ENCODE measurements around the gene GALK2.

GALK2 gene

DNA sequence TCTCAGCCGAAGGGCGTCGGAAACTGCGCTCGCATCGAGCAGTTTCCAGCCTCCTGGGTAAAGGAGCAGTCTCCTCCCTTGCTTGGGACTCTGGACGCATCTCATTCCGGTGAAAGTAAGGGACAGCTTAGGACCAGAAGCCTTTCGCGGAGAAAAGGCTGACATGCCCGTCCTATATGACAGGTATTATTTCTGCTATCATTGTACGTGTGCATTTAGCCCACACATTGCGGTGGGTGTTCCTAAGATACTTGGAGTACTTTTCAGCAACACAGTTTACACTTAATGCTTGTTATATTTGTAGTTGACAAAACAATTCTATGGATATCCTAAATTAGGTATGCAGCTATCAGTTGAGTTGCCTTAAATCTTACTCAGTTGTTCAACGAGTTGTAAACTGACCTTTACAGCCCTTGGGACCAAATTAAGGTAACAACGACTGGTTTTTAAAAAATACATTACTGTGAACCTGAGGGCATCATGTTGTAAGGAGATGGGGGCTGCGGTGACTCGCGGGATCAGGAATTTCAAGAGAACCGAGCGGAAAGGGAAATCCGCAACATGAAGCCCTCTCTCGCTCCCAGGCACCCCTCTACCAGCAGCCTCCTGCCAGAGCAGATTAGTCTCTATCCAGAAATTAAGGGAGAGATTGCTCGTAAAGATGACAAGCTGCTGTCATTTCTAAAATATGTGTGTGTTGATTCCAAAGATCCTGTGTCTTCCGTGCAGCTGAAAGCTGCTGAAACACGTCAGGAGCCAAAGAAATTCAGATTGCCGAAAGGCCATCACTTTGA is 14.0 kb upstream of the GALK2 start:
- ATAC-seq, result peak; percentile 38
- no peak for TF ChIP-seq ZFP30 (CRISPR knock-in tag; IDR thresholded peaks at IDR 0.05)
- no peak for TF ChIP-seq ARNTL (CRISPR knock-in tag; IDR thresholded peaks at IDR 0.05; ENCODE audit: borderline replicate concordance, low read depth)

DNA sequence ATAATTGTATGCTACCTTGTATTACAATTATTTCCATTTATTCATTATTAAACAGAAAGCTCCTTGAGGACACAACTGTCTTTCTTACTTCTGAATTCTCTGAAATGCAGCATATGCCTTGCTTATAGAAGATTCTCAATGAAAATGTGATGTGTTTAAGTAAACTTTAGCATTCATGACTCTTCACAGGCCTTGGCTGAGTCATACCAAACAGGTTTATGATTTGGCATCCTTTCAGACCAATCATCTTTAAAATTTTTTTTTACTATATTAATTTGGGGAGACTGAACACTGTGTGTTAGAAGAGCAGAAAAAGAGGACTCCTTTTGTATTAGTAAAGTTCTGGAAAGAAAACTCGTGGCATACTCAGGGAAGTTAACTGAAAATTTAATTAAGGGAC is 6.4 kb upstream of the GALK2 start:
- ATAC-seq, result no peak
- TF ChIP-seq ISL1 (CRISPR knock-in tag; IDR thresholded peaks at IDR 0.05), result no peak
- no peak for TF ChIP-seq CSDC2 (CRISPR knock-in tag; IDR thresholded peaks at IDR 0.05)
- TF ChIP-seq, protein P1, sequence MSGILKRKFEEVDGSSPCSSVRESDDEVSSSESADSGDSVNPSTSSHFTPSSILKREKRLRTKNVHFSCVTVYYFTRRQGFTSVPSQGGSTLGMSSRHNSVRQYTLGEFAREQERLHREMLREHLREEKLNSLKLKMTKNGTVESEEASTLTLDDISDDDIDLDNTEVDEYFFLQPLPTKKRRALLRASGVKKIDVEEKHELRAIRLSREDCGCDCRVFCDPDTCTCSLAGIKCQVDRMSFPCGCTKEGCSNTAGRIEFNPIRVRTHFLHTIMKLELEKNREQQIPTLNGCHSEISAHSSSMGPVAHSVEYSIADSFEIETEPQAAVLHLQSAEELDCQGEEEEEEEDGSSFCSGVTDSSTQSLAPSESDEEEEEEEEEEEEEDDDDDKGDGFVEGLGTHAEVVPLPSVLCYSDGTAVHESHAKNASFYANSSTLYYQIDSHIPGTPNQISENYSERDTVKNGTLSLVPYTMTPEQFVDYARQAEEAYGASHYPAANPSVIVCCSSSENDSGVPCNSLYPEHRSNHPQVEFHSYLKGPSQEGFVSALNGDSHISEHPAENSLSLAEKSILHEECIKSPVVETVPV (CRISPR knock-in tag; IDR thresholded peaks at IDR 0.05), result no peak
- TF ChIP-seq ZFP3 (CRISPR knock-in tag; IDR thresholded peaks at IDR 0.05), result no peak
- no peak for TF ChIP-seq ZNF8 (CRISPR knock-in tag; IDR thresholded peaks at IDR 0.05)
- no peak for TF ChIP-seq ZFP30 (CRISPR knock-in tag; IDR thresholded peaks at IDR 0.05)
- no peak for TF ChIP-seq SNAI2 (CRISPR knock-in tag; IDR thresholded peaks at IDR 0.05)
- TF ChIP-seq TCF4 (CRISPR knock-in tag; IDR thresholded peaks at IDR 0.05; ENCODE audit: borderline replicate concordance), result no peak
- TF ChIP-seq, protein P2, sequence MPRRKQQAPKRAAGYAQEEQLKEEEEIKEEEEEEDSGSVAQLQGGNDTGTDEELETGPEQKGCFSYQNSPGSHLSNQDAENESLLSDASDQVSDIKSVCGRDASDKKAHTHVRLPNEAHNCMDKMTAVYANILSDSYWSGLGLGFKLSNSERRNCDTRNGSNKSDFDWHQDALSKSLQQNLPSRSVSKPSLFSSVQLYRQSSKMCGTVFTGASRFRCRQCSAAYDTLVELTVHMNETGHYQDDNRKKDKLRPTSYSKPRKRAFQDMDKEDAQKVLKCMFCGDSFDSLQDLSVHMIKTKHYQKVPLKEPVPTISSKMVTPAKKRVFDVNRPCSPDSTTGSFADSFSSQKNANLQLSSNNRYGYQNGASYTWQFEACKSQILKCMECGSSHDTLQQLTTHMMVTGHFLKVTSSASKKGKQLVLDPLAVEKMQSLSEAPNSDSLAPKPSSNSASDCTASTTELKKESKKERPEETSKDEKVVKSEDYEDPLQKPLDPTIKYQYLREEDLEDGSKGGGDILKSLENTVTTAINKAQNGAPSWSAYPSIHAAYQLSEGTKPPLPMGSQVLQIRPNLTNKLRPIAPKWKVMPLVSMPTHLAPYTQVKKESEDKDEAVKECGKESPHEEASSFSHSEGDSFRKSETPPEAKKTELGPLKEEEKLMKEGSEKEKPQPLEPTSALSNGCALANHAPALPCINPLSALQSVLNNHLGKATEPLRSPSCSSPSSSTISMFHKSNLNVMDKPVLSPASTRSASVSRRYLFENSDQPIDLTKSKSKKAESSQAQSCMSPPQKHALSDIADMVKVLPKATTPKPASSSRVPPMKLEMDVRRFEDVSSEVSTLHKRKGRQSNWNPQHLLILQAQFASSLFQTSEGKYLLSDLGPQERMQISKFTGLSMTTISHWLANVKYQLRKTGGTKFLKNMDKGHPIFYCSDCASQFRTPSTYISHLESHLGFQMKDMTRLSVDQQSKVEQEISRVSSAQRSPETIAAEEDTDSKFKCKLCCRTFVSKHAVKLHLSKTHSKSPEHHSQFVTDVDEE (CRISPR knock-in tag; IDR thresholded peaks at IDR 0.05), result no peak
- TF ChIP-seq RARB (CRISPR knock-in tag; IDR thresholded peaks at IDR 0.05), result no peak
- TF ChIP-seq ZNF565 (CRISPR knock-in tag; conservative IDR thresholded peaks at IDR 0.05; ENCODE audit: low read depth), result no peak
- TF ChIP-seq, protein P3, sequence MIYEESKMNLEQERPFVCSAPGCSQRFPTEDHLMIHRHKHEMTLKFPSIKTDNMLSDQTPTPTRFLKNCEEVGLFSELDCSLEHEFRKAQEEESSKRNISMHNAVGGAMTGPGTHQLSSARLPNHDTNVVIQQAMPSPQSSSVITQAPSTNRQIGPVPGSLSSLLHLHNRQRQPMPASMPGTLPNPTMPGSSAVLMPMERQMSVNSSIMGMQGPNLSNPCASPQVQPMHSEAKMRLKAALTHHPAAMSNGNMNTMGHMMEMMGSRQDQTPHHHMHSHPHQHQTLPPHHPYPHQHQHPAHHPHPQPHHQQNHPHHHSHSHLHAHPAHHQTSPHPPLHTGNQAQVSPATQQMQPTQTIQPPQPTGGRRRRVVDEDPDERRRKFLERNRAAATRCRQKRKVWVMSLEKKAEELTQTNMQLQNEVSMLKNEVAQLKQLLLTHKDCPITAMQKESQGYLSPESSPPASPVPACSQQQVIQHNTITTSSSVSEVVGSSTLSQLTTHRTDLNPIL (CRISPR knock-in tag; IDR thresholded peaks at IDR 0.05; ENCODE audit: low read depth), result no peak
- TF ChIP-seq ZC3H10 (CRISPR knock-in tag; IDR thresholded peaks at IDR 0.05), result no peak
- no peak for TF ChIP-seq ARNTL (CRISPR knock-in tag; IDR thresholded peaks at IDR 0.05; ENCODE audit: borderline replicate concordance, low read depth)
- no peak for TF ChIP-seq PPARA (CRISPR knock-in tag; IDR thresholded peaks at IDR 0.05; ENCODE audit: borderline replicate concordance)
- no peak for TF ChIP-seq BACH2 (CRISPR knock-in tag; IDR thresholded peaks at IDR 0.05; ENCODE audit: borderline replicate concordance)
- TF ChIP-seq, protein P4, sequence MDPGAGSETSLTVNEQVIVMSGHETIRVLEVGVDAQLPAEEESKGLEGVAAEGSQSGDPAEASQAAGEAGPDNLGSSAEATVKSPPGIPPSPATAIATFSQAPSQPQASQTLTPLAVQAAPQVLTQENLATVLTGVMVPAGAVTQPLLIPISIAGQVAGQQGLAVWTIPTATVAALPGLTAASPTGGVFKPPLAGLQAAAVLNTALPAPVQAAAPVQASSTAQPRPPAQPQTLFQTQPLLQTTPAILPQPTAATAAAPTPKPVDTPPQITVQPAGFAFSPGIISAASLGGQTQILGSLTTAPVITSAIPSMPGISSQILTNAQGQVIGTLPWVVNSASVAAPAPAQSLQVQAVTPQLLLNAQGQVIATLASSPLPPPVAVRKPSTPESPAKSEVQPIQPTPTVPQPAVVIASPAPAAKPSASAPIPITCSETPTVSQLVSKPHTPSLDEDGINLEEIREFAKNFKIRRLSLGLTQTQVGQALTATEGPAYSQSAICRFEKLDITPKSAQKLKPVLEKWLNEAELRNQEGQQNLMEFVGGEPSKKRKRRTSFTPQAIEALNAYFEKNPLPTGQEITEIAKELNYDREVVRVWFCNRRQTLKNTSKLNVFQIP (CRISPR knock-in tag; IDR thresholded peaks at IDR 0.05; ENCODE audit: borderline replicate concordance, low read depth), result no peak

DNA sequence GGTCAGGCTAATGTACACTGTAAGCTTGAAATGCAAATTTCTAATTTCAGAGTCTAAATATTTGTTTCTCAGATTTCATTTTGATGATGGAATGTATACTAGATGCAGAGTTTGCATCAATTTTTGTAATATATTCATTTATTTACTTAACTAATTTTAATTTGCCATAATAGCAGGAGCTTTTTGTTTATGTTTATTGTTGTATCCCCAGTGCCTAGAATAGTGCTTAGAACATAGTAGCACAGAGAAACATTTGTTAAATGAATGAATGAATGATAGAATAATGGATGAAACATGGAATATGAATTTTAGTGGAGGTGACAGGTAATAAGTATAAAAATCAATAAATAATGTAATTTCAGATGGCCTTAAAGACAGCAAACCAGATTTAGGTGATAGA is 5.2 kb upstream of the GALK2 start:
- ATAC-seq, result no peak
- TF ChIP-seq, protein P4 (CRISPR knock-in tag; IDR thresholded peaks at IDR 0.05; ENCODE audit: borderline replicate concordance, low read depth), result no peak
- TF ChIP-seq BACH2 (CRISPR knock-in tag; IDR thresholded peaks at IDR 0.05; ENCODE audit: borderline replicate concordance) (no peak), PPARA (CRISPR knock-in tag; IDR thresholded peaks at IDR 0.05; ENCODE audit: borderline replicate concordance) (no peak), TOX (CRISPR knock-in tag; IDR thresholded peaks at IDR 0.05; ENCODE audit: borderline replicate concordance) (no peak)

DNA sequence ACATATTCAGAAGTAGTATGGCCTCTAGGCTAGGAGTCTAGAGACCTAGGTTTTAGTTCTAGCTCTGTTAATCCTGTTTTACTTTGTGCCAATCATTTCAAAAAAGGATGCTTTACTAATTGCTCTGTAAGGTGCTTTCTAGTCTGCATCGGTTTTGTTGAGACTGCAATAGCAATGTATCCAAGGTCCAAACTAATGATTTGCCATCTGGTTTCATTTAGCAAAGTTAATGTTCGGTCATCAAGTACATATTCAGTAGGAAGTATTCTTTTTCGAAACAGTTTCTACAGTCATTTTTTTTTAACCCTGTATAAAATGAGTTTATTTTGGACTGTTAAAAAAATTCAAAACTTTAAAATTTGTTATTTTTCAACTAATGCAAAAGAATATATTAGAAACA is 2.0 kb upstream of the GALK2 start:
- ATAC-seq, result no peak
- TF ChIP-seq, protein P1 (CRISPR knock-in tag; IDR thresholded peaks at IDR 0.05), result no peak
- TF ChIP-seq ZFP30 (CRISPR knock-in tag; IDR thresholded peaks at IDR 0.05) (no peak), TOX (CRISPR knock-in tag; IDR thresholded peaks at IDR 0.05; ENCODE audit: borderline replicate concordance) (no peak), ZNF565 (CRISPR knock-in tag; conservative IDR thresholded peaks at IDR 0.05; ENCODE audit: low read depth) (no peak)
- TF ChIP-seq, protein P3 (CRISPR knock-in tag; IDR thresholded peaks at IDR 0.05; ENCODE audit: low read depth), result no peak
- TF ChIP-seq, protein P4 (CRISPR knock-in tag; IDR thresholded peaks at IDR 0.05; ENCODE audit: borderline replicate concordance, low read depth), result no peak

Measured in SK-N-SH treated with all-trans-retinoic acid at 6 μM for 48 hours (cell line).